ENCODE data around the gene ITPRID1. TPM values are rescaled to one million over a fixed set of nuclear protein-coding genes. Genes with fewer than 3 reads are reported as not detected.

The ITPRID1 gene
- total and polyA plus RNA-seq, 9 of the 15 experiments (the other 6 are each of a cell fraction or from before 2014, with no cell fraction given) = not detected

GRCh38 chr7:31545549-31545948 lies 31.7 kb downstream of the ITPRID1 start:
- H3K4me3 ChIP-seq = no peak overlapping the region
- intact Hi-C loops (cut with micrococcal nuclease) (no loop called here), in situ Hi-C loops (cut with MboI) (no loop called here)
- no peak overlapping the region for H3K27ac ChIP-seq (ENCODE audit: extremely low read depth, low read depth, low read length)
- no TSS peak for BruUV-seq (replicated peaks)
- no peak overlapping the region for H3K4me2 ChIP-seq (ENCODE audit: insufficient read depth, low read length)
- WGBS (ENCODE audit: insufficient coverage, low coverage, missing lambda C conversion rate) = 0% methylated on average over 1 of the region's 1 CpG
- H3K9me3 ChIP-seq (replicated peaks; ENCODE audit: control insufficient read depth, insufficient read depth, low read depth, low read length) = no peaks in the 10 kb centered on the region
- POLR2A ChIA-PET = no interaction called here
- H3K36me3 ChIP-seq (ENCODE audit: control insufficient read depth, insufficient read depth, low read length) = no peaks in the 10 kb centered on the region
- no peaks in the 10 kb centered on the region for H3K4me1 ChIP-seq (replicated peaks in 1 of 2; ENCODE audit: control insufficient read depth in 2 of 2, insufficient read depth in 2 of 2, low read length in 2 of 2)
- DNase-seq (ENCODE audit: extremely low read depth in 1 of 4, low spot score in 3 of 4) (no peak), FAIRE-seq (no peak), ATAC-seq (no peak)
- H2AFZ ChIP-seq (ENCODE audit: low read depth, low read length) = no peak overlapping the region
- no peaks in the 10 kb centered on the region for H3K9me1 ChIP-seq (ENCODE audit: control insufficient read depth, insufficient read depth, low read length)
- CTCF ChIA-PET (ENCODE audit: low intra/inter-chr PET ratio) = no interaction called here
- H3K9ac ChIP-seq (ENCODE audit: insufficient read depth in 1 of 2, low read depth in 2 of 2, low read length in 2 of 2) = no peak overlapping the region
- H3K27me3 ChIP-seq (ENCODE audit: control insufficient read depth in 2 of 2, insufficient read depth in 2 of 2, low read length in 2 of 2) = no peaks in the 10 kb centered on the region
- H4K20me1 ChIP-seq (replicated peaks; ENCODE audit: control insufficient read depth, insufficient read depth, low read length) = no peaks in the 10 kb centered on the region
- H3K79me2 ChIP-seq (ENCODE audit: control insufficient read depth, insufficient read depth, low read length) = no peaks in the 10 kb centered on the region
- TF ChIP-seq SUPT5H (IDR thresholded peaks at IDR 0.05) = no peak
- TF ChIP-seq ZNF449 (CRISPR knock-in tag; IDR thresholded peaks at IDR 0.05) = no peak
- TF ChIP-seq ZSCAN32 (CRISPR knock-in tag; IDR thresholded peaks at IDR 0.05) = no peak
- TF ChIP-seq RCOR1 (IDR thresholded peaks at IDR 0.05; ENCODE audit: borderline replicate concordance in 1 of 2, low read depth in 2 of 2, low read length in 2 of 2) = no peak
- TF ChIP-seq VEZF1 (CRISPR knock-in tag; IDR thresholded peaks at IDR 0.05) = no peak
- no peak for TF ChIP-seq CXXC5 (CRISPR knock-in tag; IDR thresholded peaks at IDR 0.05)
- TF ChIP-seq NFE2L1 (tag; IDR thresholded peaks at IDR 0.05; ENCODE audit: borderline replicate concordance, low read depth) = no peak
- TF ChIP-seq USF1 (CRISPR knock-in tag; IDR thresholded peaks at IDR 0.05) = no peak
- no peak for TF ChIP-seq ZNF639 (CRISPR knock-in tag; conservative IDR thresholded peaks at IDR 0.05 in 1 of 2, IDR thresholded peaks at IDR 0.05 in 1 of 2)
- TF ChIP-seq ATF3 (IDR thresholded peaks at IDR 0.05) = no peak
- TF ChIP-seq ATF3 (CRISPR knock-in tag; conservative IDR thresholded peaks at IDR 0.05) = no peak
- no peak for TF ChIP-seq ZNF75A (CRISPR knock-in tag; IDR thresholded peaks at IDR 0.05)
- TF ChIP-seq FOXA1 (IDR thresholded peaks at IDR 0.05; ENCODE audit: borderline replicate concordance) = no peak
- no peak for TF ChIP-seq CGGBP1 (CRISPR knock-in tag; IDR thresholded peaks at IDR 0.05)
- TF ChIP-seq MCM3 (IDR thresholded peaks at IDR 0.05) = no peak
- TF ChIP-seq EZH2 (IDR thresholded peaks at IDR 0.05; ENCODE audit: borderline replicate concordance, low read depth, low read length) = no peak
- no peak for TF ChIP-seq GABPA (tag; conservative IDR thresholded peaks at IDR 0.05; ENCODE audit: low read depth)
- TF ChIP-seq ZNF232 (CRISPR knock-in tag; IDR thresholded peaks at IDR 0.05) = no peak
